ENCODE data around the gene ANKRD52. TPM values are rescaled to one million over a fixed set of nuclear protein-coding genes. Genes with fewer than 3 reads are reported as not detected.

Gene ANKRD52
- total and polyA plus RNA-seq, 4 donors, result 5.4 to 13.6 (median 9.3) TPM

DNA sequence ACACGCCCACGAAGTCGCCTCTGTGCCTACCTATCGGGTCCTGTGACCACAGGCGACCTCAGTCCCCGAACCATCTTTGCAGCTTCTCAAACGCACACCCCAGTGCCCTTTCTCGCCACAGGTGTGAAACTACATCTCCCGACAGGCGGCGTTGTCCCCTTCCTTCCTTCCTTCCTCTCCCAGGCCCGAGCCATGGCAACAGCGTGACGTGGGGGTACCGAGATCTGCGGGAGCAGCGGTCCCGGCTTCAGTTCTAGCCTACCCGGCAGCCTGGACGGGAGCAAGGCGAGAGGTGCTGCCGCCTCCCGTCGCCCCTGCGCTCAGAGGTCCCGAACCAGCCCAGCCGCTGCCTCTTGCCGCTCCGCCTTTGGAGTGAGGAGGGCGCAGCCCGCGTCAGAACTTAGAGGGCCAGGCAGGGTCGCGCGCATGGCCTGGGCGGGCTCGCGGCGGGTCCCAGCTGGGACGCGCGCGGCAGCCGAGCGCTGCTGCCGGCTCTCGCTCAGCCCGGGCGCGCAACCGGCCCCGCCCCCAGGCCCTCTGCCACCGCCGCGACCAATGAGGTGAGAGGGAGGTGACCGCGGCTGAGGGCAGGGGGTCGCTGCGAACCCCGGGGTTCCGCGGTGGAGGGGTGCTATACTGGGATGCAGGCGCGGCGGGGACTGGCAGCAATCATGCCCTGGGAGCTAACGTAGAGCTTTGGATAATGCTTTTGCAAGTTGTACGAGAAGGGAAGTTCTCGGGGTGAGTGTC lies 8.7 kb upstream of the ANKRD52 start, which contains the start of gene COQ10A:
TSS of gene COQ10A (plus strand) at position 250 of the 750 bp plus-strand sequence. CDS start at position 427, 177 bp downstream.
- Histone ChIP-seq H3K9me3 (ENCODE audit: control insufficient read depth in 4 of 4, low read length in 3 of 4) (no peaks in the 10 kb centered on the region), H3K4me1 (ENCODE audit: control insufficient read depth in 4 of 4, insufficient read depth in 4 of 4, low read length in 3 of 4) (peaks cover 2 to 46% (median 32%) of the 10 kb centered on the region in 4 donors), H3K36me3 (ENCODE audit: control insufficient read depth in 4 of 4, insufficient read depth in 3 of 4, low read depth in 1 of 4, low read length in 3 of 4) (peaks cover 0 to 11% (median 6%) of the 10 kb centered on the region in 4 donors), H3K4me3 (ENCODE audit: low read depth in 1 of 3, low read length in 3 of 3) (peak within 1 kb of the TSS; percentile 79 to 91 (median 86)), H3K27ac (ENCODE audit: low read depth in 1 of 2, low read length in 2 of 2) (peak within 1 kb of the TSS; percentile 93 to 97), H3K9ac (ENCODE audit: low read depth in 1 of 2, low read length in 2 of 2) (peak within 1 kb of the TSS; percentile 56 to 83), H3K27me3 (ENCODE audit: control insufficient read depth in 4 of 4, insufficient read depth in 4 of 4, low read length in 3 of 4) (no peaks in the 10 kb centered on the region)
- peak; percentile 86 for DNase-seq (ENCODE audit: low spot score)
- TF ChIP-seq RXRA (IDR thresholded peaks at IDR 0.05), result peak; percentile 26 to 64
- TF ChIP-seq RAD21 (IDR thresholded peaks at IDR 0.05), result peak; percentile 49 to 65
- TF ChIP-seq NR2F2 (IDR thresholded peaks at IDR 0.05), result no peak
- no peak for TF ChIP-seq TAF1 (conservative IDR thresholded peaks at IDR 0.05)
- TF ChIP-seq FOXA2 (IDR thresholded peaks at IDR 0.05), result no peak
- TF ChIP-seq HNF4G (IDR thresholded peaks at IDR 0.05), result no peak
- TF ChIP-seq, protein P1, sequence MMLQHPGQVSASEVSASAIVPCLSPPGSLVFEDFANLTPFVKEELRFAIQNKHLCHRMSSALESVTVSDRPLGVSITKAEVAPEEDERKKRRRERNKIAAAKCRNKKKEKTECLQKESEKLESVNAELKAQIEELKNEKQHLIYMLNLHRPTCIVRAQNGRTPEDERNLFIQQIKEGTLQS (IDR thresholded peaks at IDR 0.05), result no peak
- TF ChIP-seq, protein P2, sequence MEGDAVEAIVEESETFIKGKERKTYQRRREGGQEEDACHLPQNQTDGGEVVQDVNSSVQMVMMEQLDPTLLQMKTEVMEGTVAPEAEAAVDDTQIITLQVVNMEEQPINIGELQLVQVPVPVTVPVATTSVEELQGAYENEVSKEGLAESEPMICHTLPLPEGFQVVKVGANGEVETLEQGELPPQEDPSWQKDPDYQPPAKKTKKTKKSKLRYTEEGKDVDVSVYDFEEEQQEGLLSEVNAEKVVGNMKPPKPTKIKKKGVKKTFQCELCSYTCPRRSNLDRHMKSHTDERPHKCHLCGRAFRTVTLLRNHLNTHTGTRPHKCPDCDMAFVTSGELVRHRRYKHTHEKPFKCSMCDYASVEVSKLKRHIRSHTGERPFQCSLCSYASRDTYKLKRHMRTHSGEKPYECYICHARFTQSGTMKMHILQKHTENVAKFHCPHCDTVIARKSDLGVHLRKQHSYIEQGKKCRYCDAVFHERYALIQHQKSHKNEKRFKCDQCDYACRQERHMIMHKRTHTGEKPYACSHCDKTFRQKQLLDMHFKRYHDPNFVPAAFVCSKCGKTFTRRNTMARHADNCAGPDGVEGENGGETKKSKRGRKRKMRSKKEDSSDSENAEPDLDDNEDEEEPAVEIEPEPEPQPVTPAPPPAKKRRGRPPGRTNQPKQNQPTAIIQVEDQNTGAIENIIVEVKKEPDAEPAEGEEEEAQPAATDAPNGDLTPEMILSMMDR (IDR thresholded peaks at IDR 0.05; ENCODE audit: low read depth, low read length, missing input control), result peak; percentile 49
- TF ChIP-seq SP1 (IDR thresholded peaks at IDR 0.05), result peak; percentile 33
- peak in 1 of 2 donors; percentile 66 for TF ChIP-seq GABPA (IDR thresholded peaks at IDR 0.05 in 1 of 2, conservative IDR thresholded peaks at IDR 0.05 in 1 of 2)
- TF ChIP-seq YY1 (IDR thresholded peaks at IDR 0.05), result peak; percentile 55
- TF ChIP-seq JUND (IDR thresholded peaks at IDR 0.05), result no peak
- TF ChIP-seq, protein P3, sequence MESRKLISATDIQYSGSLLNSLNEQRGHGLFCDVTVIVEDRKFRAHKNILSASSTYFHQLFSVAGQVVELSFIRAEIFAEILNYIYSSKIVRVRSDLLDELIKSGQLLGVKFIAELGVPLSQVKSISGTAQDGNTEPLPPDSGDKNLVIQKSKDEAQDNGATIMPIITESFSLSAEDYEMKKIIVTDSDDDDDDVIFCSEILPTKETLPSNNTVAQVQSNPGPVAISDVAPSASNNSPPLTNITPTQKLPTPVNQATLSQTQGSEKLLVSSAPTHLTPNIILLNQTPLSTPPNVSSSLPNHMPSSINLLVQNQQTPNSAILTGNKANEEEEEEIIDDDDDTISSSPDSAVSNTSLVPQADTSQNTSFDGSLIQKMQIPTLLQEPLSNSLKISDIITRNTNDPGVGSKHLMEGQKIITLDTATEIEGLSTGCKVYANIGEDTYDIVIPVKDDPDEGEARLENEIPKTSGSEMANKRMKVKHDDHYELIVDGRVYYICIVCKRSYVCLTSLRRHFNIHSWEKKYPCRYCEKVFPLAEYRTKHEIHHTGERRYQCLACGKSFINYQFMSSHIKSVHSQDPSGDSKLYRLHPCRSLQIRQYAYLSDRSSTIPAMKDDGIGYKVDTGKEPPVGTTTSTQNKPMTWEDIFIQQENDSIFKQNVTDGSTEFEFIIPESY (IDR thresholded peaks at IDR 0.05), result no peak
- TF ChIP-seq, protein P4, sequence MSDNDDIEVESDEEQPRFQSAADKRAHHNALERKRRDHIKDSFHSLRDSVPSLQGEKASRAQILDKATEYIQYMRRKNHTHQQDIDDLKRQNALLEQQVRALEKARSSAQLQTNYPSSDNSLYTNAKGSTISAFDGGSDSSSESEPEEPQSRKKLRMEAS (IDR thresholded peaks at IDR 0.05), result no peak
- no peak for TF ChIP-seq HNF4A (conservative IDR thresholded peaks at IDR 0.05)
- TF ChIP-seq FOXA1 (IDR thresholded peaks at IDR 0.05), result no peak
- TF ChIP-seq EGR1 (IDR thresholded peaks at IDR 0.05; ENCODE audit: low read depth in 2 of 2), result no peak
- TF ChIP-seq, protein P5, sequence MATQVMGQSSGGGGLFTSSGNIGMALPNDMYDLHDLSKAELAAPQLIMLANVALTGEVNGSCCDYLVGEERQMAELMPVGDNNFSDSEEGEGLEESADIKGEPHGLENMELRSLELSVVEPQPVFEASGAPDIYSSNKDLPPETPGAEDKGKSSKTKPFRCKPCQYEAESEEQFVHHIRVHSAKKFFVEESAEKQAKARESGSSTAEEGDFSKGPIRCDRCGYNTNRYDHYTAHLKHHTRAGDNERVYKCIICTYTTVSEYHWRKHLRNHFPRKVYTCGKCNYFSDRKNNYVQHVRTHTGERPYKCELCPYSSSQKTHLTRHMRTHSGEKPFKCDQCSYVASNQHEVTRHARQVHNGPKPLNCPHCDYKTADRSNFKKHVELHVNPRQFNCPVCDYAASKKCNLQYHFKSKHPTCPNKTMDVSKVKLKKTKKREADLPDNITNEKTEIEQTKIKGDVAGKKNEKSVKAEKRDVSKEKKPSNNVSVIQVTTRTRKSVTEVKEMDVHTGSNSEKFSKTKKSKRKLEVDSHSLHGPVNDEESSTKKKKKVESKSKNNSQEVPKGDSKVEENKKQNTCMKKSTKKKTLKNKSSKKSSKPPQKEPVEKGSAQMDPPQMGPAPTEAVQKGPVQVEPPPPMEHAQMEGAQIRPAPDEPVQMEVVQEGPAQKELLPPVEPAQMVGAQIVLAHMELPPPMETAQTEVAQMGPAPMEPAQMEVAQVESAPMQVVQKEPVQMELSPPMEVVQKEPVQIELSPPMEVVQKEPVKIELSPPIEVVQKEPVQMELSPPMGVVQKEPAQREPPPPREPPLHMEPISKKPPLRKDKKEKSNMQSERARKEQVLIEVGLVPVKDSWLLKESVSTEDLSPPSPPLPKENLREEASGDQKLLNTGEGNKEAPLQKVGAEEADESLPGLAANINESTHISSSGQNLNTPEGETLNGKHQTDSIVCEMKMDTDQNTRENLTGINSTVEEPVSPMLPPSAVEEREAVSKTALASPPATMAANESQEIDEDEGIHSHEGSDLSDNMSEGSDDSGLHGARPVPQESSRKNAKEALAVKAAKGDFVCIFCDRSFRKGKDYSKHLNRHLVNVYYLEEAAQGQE (IDR thresholded peaks at IDR 0.05), result peak; percentile 56
- under 1% methylated on average over 68 of the region's 68 CpGs for WGBS

Measured in liver (tissue), 9 donors.